Mesothelial cell of epicardium (in vitro differentiated cells): Measurements from ENCODE around the gene PGD. TPM values are rescaled to one million over a fixed set of nuclear protein-coding genes. Genes with fewer than 3 reads are reported as not detected.

Experiments used
- DNase-seq, 2 experiments: peaks; one replicate each; pipeline ENCODE4 v3.0.0; 2021; ENCODE audit warnings: low spot score in 2 of 2; ENCODE audit not compliant: unreplicated experiment in 2 of 2
- H3K27ac Mint-ChIP-seq: 2 replicates; pipeline ENCODE4 v1.8.0; 2021; ENCODE audit warnings: mixed read lengths
- H3K27me3 Mint-ChIP-seq: 2 replicates; pipeline ENCODE4 v1.8.0; 2021; ENCODE audit warnings: low read depth, mixed read lengths
- H3K36me3 Mint-ChIP-seq: 2 replicates; pipeline ENCODE4 v1.8.0; 2021; ENCODE audit warnings: mixed read lengths
- H3K4me1 Mint-ChIP-seq: 2 replicates; pipeline ENCODE4 v1.8.0; 2021; ENCODE audit warnings: mixed read lengths
- H3K4me3 Mint-ChIP-seq: 2 replicates; pipeline ENCODE4 v1.8.0; 2021; ENCODE audit warnings: mild to moderate bottlenecking, moderate library complexity, mixed read lengths
- H3K9me3 Mint-ChIP-seq: 2 replicates; pipeline ENCODE4 v1.8.0; 2021; ENCODE audit warnings: mixed read lengths
- total RNA-seq: library from RNA; stranded (reverse); gene quantifications from 3 replicates; pipeline ENCODE4 v1.2.1, GENCODE V29; 2021
- TF ChIP-seq, protein P1 (sequence below): fragments of 200-600 bp; sonication (generic); IDR thresholded peaks from one replicate; pipeline ENCODE4 v1.5.0; 2021; ENCODE audit warnings: antibody characterized with exemption; ENCODE audit not compliant: unreplicated experiment

The PGD gene
- total RNA-seq, 1 donor from 2014 or later: 167 TPM

GRCh38 chr1:10444795-10445397, 46.0 kb downstream of the PGD start:
- peaks cover 5% of the 10 kb centered on the region for H3K4me1 Mint-ChIP-seq
- H3K4me3 Mint-ChIP-seq: no peak overlapping the region
- no peaks in the 10 kb centered on the region for H3K27me3 Mint-ChIP-seq
- no peak for DNase-seq
- no peak overlapping the region for H3K27ac Mint-ChIP-seq
- H3K36me3 Mint-ChIP-seq: peaks cover 4% of the 10 kb centered on the region
- no peaks in the 10 kb centered on the region for H3K9me3 Mint-ChIP-seq
- TF ChIP-seq, protein P1, sequence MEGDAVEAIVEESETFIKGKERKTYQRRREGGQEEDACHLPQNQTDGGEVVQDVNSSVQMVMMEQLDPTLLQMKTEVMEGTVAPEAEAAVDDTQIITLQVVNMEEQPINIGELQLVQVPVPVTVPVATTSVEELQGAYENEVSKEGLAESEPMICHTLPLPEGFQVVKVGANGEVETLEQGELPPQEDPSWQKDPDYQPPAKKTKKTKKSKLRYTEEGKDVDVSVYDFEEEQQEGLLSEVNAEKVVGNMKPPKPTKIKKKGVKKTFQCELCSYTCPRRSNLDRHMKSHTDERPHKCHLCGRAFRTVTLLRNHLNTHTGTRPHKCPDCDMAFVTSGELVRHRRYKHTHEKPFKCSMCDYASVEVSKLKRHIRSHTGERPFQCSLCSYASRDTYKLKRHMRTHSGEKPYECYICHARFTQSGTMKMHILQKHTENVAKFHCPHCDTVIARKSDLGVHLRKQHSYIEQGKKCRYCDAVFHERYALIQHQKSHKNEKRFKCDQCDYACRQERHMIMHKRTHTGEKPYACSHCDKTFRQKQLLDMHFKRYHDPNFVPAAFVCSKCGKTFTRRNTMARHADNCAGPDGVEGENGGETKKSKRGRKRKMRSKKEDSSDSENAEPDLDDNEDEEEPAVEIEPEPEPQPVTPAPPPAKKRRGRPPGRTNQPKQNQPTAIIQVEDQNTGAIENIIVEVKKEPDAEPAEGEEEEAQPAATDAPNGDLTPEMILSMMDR: no peak

GRCh38 chr1:10446790-10447422, 48.0 kb downstream of the PGD start:
- Mint-ChIP-seq H3K27me3 (no peaks in the 10 kb centered on the region), H3K4me1 (peaks cover 25% of the 10 kb centered on the region), H3K27ac (no peak overlapping the region), H3K36me3 (peaks cover 2% of the 10 kb centered on the region), H3K4me3 (no peak overlapping the region), H3K9me3 (no peaks in the 10 kb centered on the region)
- TF ChIP-seq, protein P1: no peak
- no peak for DNase-seq

- TF ChIP-seq, protein P1: no peak
- H3K4me1 Mint-ChIP-seq: peaks cover 25% of the 10 kb centered on the region
- H3K27ac Mint-ChIP-seq: peak within 1 kb of the TSS; percentile 57
- H3K36me3 Mint-ChIP-seq: peaks cover 4% of the 10 kb centered on the region
- H3K27me3 Mint-ChIP-seq: no peaks in the 10 kb centered on the region
- H3K4me3 Mint-ChIP-seq: peak within 1 kb of the TSS; percentile 42
- no peak for DNase-seq
- H3K9me3 Mint-ChIP-seq: no peaks in the 10 kb centered on the region
Observed at GRCh38 chr1:10449751-10450150, 50.9 kb downstream of the PGD start, which contains the start of gene CORT. TSS of gene CORT (plus strand) at chr1:10450031. CDS start at chr1:10450224, 193 bp downstream.

GRCh38 chr1:10450156-10450814, 51.4 kb downstream of the PGD start:
- TF ChIP-seq, protein P1: no peak
- Mint-ChIP-seq H3K4me1 (peaks cover 25% of the 10 kb centered on the region), H3K27ac (peak overlapping the region; percentile 57), H3K9me3 (no peaks in the 10 kb centered on the region), H3K4me3 (peak overlapping the region; percentile 42), H3K27me3 (no peaks in the 10 kb centered on the region), H3K36me3 (peaks cover 2% of the 10 kb centered on the region)
- no peak for DNase-seq

- Mint-ChIP-seq H3K36me3 (peaks cover 2% of the 10 kb centered on the region), H3K9me3 (no peaks in the 10 kb centered on the region), H3K27me3 (no peaks in the 10 kb centered on the region), H3K4me1 (peaks cover 25% of the 10 kb centered on the region), H3K4me3 (peak overlapping the region; percentile 42), H3K27ac (peak overlapping the region; percentile 57)
- no peak for DNase-seq
- TF ChIP-seq, protein P1: no peak
Observed at GRCh38 chr1:10450836-10451235, 52.0 kb downstream of the PGD start.
